GM12875 (cell line): ENCODE results near the gene MRTFB.

ENCODE experiments used
- H3K4me3 ChIP-seq: one replicate; pipeline ENCODE4 v1.5.1; 2011; ENCODE audit warnings: low read depth, low read length, control low read depth
- TF ChIP-seq, protein P1 (sequence below): IDR thresholded peaks from 2 replicates; pipeline ENCODE4 v1.5.1; 2011; ENCODE audit warnings: low read depth, mild to moderate bottlenecking, control low read depth, inconsistent platforms, low read length, moderate library complexity, borderline replicate concordance; ENCODE audit not compliant: insufficient read depth

The MRTFB gene

DNA sequence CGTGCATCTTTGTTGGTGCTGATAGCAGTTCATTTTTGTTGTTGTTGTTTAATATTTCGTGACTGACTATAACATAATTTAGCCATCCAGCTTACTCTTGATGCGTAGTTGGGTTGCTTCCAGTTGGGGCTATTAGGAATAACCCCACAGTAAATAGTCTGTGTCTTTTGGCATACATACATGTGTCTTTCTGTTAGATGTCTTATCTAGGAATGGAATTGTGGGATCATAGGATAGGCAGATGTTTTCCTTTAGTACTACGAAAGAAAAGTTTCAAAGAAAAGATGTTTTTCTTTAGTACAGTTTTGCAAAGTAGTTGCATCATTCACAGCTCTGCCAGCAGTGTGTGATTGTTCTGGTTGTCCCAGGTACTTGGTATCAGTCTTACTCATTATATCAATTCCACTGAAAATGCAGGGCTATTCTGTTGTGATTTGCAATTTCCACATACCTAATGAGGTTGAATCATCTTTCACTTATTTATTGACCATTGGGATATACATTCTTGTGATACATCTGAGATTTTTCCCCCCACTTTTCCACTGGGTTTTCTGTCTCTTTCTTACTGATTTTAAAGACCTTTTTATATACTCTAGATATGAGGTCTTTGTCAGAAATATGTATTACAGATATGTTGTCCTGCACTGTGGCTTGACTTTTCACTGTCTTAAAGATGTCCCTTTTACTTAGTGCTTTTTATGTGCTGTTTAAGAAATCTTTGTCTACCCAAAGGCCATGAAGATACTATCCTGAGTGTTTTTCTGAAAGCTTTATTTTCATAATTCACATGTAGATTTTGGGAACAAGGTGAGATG lies 173.3 kb downstream of the MRTFB start:
- TF ChIP-seq, protein P1, sequence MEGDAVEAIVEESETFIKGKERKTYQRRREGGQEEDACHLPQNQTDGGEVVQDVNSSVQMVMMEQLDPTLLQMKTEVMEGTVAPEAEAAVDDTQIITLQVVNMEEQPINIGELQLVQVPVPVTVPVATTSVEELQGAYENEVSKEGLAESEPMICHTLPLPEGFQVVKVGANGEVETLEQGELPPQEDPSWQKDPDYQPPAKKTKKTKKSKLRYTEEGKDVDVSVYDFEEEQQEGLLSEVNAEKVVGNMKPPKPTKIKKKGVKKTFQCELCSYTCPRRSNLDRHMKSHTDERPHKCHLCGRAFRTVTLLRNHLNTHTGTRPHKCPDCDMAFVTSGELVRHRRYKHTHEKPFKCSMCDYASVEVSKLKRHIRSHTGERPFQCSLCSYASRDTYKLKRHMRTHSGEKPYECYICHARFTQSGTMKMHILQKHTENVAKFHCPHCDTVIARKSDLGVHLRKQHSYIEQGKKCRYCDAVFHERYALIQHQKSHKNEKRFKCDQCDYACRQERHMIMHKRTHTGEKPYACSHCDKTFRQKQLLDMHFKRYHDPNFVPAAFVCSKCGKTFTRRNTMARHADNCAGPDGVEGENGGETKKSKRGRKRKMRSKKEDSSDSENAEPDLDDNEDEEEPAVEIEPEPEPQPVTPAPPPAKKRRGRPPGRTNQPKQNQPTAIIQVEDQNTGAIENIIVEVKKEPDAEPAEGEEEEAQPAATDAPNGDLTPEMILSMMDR, result no peak
- no peak overlapping the region for H3K4me3 ChIP-seq

DNA sequence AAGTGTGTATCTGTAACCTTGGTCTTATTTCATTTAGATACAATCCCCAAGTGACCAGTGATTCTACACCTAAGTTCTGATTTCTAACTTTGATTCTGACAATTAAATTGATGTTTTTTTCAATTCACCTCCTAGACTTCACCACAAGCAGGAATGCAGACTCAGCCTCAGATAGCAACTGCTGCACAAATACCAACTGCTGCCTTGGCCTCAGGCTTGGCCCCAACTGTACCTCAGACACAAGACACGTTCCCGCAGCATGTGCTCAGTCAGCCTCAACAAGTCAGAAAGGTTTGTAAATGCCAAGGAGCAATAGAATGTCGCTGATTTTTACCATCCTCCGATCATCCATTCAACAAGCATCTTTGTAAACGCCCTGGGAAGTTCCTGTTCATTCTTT lies 177.7 kb downstream of the MRTFB start:
- no peak overlapping the region for H3K4me3 ChIP-seq
- TF ChIP-seq, protein P1, result no peak

DNA sequence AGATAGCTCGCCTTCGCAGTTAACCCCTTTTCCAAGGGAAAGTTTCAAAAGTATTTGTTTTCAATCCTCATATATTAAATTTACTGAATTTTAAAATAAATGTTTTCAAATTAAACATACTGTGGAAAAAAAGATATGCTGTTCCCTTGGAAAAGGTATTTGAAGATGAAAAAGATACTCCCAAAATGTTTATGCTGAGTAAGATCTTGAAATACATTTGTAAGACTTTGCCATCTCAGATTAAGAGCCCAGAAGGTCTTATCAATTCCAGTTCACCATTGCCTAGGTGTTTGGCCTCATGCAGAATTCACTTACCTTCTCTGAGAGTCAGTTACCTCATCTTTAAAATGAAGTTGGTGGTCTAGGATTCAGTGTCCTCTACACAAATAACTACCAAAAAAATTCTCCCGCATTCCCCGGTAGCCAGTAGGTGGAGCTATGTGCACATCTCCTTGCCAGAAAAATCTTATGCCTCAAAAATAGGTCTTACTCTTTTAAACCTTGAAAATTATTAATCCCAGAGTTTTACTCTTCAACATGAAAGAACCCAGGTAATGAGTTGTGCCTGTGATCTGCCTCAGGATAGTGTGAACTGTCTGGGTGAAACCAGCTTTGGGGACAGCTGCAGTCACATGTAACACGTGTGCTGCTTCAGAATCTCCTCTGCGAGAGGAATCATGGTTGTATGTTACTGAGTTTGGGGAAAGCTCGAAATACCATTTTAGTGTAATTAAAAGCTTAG lies 178.3 kb downstream of the MRTFB start:
- no peak overlapping the region for H3K4me3 ChIP-seq
- TF ChIP-seq, protein P1, result peak; percentile 70

DNA sequence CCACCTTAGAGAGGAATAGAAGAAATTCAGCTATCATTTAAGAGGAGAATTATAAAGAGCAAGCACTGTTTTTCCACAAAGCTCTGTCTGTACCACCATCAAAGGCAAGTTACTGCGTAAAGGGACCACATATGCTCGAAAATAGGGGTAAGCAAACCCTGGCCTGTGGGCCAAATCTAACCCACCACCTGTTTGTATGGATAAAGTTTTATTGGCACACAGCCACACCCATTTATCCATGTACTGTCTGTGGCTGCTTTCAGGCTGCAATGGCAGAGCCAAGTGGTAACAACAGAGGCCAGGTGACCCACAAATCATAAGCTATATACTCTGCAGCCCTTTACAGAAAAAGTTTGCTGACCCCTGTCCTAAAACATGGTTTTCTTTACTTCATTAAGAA lies 180.3 kb downstream of the MRTFB start:
- no peak overlapping the region for H3K4me3 ChIP-seq
- TF ChIP-seq, protein P1, result no peak

DNA sequence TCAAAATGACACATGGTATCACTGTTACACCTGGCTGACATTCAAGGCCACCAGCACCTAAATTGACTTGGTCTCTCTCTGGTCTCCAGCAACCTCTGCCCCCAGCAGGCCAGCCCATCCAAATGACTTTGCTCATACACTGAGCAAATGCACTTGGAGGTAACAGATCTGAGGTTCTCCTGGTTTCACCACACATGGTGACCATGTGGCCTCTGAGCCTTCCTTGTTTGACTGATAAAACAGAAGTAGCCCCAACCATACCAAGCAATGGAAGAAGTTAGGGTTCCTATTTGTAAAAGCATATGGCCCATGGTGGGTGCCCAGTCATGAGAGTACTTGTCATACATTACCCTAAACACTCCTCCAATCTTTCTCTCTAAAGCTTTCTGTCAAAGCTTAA lies 181.7 kb downstream of the MRTFB start:
- H3K4me3 ChIP-seq, result no peak overlapping the region
- TF ChIP-seq, protein P1, result no peak

DNA sequence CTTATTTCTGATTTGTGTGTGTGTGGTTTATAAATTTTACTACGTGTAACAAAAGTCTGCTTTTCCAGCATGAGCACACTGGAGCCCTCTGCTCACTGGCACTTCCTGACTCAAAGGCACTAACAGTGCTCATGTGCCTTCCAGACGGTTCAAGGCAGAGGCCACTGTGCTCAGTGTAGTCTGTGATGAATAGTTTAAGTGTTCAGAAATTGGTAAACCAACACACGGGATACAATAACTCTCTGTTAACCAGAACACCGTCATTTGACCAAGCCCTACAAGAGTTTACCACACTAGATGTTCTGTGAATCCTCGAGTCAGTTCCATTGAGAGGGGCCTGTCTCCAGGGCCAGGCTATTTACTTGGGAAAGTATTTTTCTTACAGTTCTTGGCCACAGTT lies 191.9 kb downstream of the MRTFB start:
- no peak overlapping the region for H3K4me3 ChIP-seq

More for the DNA sequence above, 191.9 kb downstream of the MRTFB start:
- TF ChIP-seq, protein P1, result no peak
